HEK293T (cell line): ENCODE data around the gene POLN.

Experiments used
- CTCF ChIA-PET: fragments of 350-600 bp; formaldehyde crosslinking; extraction: SDS; loops from one replicate; lab custom pipeline; 2021; ENCODE audit warnings: antibody characterized with exemption, inconsistent platforms; lab: Yijun Ruan, JAX
- POLR2A ChIA-PET: fragments of 350-600 bp; formaldehyde crosslinking; extraction: SDS; loops from one replicate; lab custom pipeline; 2020; ENCODE audit warnings: antibody characterized with exemption, inconsistent platforms; lab: Yijun Ruan, JAX
- DNase-seq: peaks from one replicate; pipeline ENCODE4 v3.0.0; 2012; ENCODE audit warnings: mixed read lengths; ENCODE audit errors: extremely low spot score
- ARNT ChIP-seq: fragments of 450-650 bp; IDR thresholded peaks from 2 replicates; pipeline ENCODE4 v1.6.1; 2017; ENCODE audit warnings: mild to moderate bottlenecking
- BHLHE40 ChIP-seq: fragments of 450-650 bp; IDR thresholded peaks from 2 replicates; pipeline ENCODE4 v1.6.1; 2016; ENCODE audit warnings: mild to moderate bottlenecking, moderate library complexity, borderline replicate concordance
- CTBP1 ChIP-seq: fragments of 450-650 bp; IDR thresholded peaks from 2 replicates; pipeline ENCODE4 v1.6.1; 2016; ENCODE audit warnings: borderline replicate concordance
- ELF4 ChIP-seq: fragments of 450-650 bp; IDR thresholded peaks from 2 replicates; pipeline ENCODE4 v1.6.1; 2017; ENCODE audit warnings: antibody characterized with exemption
- FOXA1 ChIP-seq: fragments of 450-650 bp; IDR thresholded peaks from 2 replicates; pipeline ENCODE4 v1.6.1; 2016; ENCODE audit warnings: mild to moderate bottlenecking
- FOXK2 ChIP-seq: fragments of 450-650 bp; IDR thresholded peaks from 2 replicates; pipeline ENCODE4 v1.6.1; 2016; ENCODE audit warnings: mild to moderate bottlenecking
- FOXM1 ChIP-seq: fragments of 450-650 bp; IDR thresholded peaks from 2 replicates; pipeline ENCODE4 v1.6.1; 2017; ENCODE audit warnings: mild to moderate bottlenecking, borderline replicate concordance
- HDGF ChIP-seq: fragments of 450-650 bp; IDR thresholded peaks from 2 replicates; pipeline ENCODE4 v1.6.1; 2017; ENCODE audit warnings: antibody characterized with exemption, borderline replicate concordance
- L3MBTL2 ChIP-seq: fragments of 450-650 bp; conservative IDR thresholded peaks from 2 replicates; pipeline ENCODE4 v1.6.1; 2016; ENCODE audit warnings: mild to moderate bottlenecking
- LEF1 ChIP-seq: fragments of 450-650 bp; IDR thresholded peaks from 2 replicates; pipeline ENCODE4 v1.6.1; 2017; ENCODE audit warnings: mild to moderate bottlenecking, borderline replicate concordance
- NFRKB ChIP-seq: fragments of 450-650 bp; IDR thresholded peaks from 2 replicates; pipeline ENCODE4 v1.6.1; 2016; ENCODE audit warnings: mild to moderate bottlenecking, moderate library complexity
- PKNOX1 ChIP-seq: fragments of 450-650 bp; IDR thresholded peaks from 2 replicates; pipeline ENCODE4 v1.6.1; 2016
- SP1 ChIP-seq: fragments of 450-650 bp; IDR thresholded peaks from 2 replicates; pipeline ENCODE4 v1.6.1; 2017
- SUZ12 ChIP-seq: fragments of 450-650 bp; IDR thresholded peaks from 2 replicates; pipeline ENCODE4 v1.6.1; 2016; ENCODE audit warnings: mild to moderate bottlenecking
- TARDBP ChIP-seq: fragments of 450-650 bp; IDR thresholded peaks from 2 replicates; pipeline ENCODE4 v1.6.1; 2016
- ZNF384 ChIP-seq: fragments of 450-650 bp; IDR thresholded peaks from 2 replicates; pipeline ENCODE4 v1.6.1; 2016

Gene POLN

GRCh38 chr4:2186865-2187172 is 55.1 kb downstream of the POLN start:
- no peak for TF ChIP-seq LEF1
- no peak for TF ChIP-seq ZNF384
- TF ChIP-seq FOXK2: no peak
- TF ChIP-seq TARDBP: no peak
- TF ChIP-seq ARNT: no peak
- TF ChIP-seq CTBP1: no peak
- no peak for TF ChIP-seq FOXA1
- TF ChIP-seq HDGF: no peak
- ChIA-PET POLR2A (no interaction called here), CTCF (interaction anchor here (0.6 kb wide), 1 partner anchor 233 kb away, joined by 3 read pairs; no protein-coding TSS in a partner anchor)
- DNase-seq: no peak

- ChIA-PET POLR2A (no interaction called here), CTCF (interaction anchor here (0.6 kb wide), 1 partner anchor 232 kb away, joined by 3 read pairs; no protein-coding TSS in a partner anchor)
- no peak for TF ChIP-seq CTBP1
- TF ChIP-seq L3MBTL2: no peak
- no peak for TF ChIP-seq FOXK2
- no peak for TF ChIP-seq FOXA1
- TF ChIP-seq BHLHE40: no peak
- peak; percentile 46 for DNase-seq
These were observed 55.6 kb downstream of the POLN start for GRCh38 chr4:2186133-2186864.

GRCh38 chr4:2183394-2183793 is 58.5 kb downstream of the POLN start:
- TF ChIP-seq PKNOX1 (no peak), NFRKB (no peak), LEF1 (no peak), HDGF (no peak), BHLHE40 (no peak), CTBP1 (no peak), ELF4 (no peak), FOXA1 (no peak), SUZ12 (no peak), TARDBP (no peak)
- ChIA-PET POLR2A (no interaction called here), CTCF (interaction anchor here (0.9 kb wide), 1 partner anchor 11 kb away, joined by 3 read pairs; no protein-coding TSS in a partner anchor)
- DNase-seq: no peak

- CTCF ChIA-PET: interaction anchor here (0.9 kb wide), 1 partner anchor 11 kb away, joined by 3 read pairs; no protein-coding TSS in a partner anchor
- POLR2A ChIA-PET: no interaction called here
- no peak for DNase-seq
- no peak for TF ChIP-seq ELF4
- no peak for TF ChIP-seq ZNF384
- TF ChIP-seq SUZ12: no peak
- no peak for TF ChIP-seq FOXM1
These were observed 58.9 kb downstream of the POLN start for GRCh38 chr4:2182994-2183393.

- DNase-seq: no peak
- CTCF ChIA-PET: no interaction called here
- TF ChIP-seq TARDBP: no peak
- no peak for TF ChIP-seq FOXA1
- TF ChIP-seq BHLHE40: no peak
- no peak for TF ChIP-seq FOXK2
- TF ChIP-seq CTBP1: no peak
- TF ChIP-seq LEF1: no peak
- no peak for TF ChIP-seq ZNF384
- no peak for TF ChIP-seq ELF4
- no peak for TF ChIP-seq FOXM1
- no peak for TF ChIP-seq SUZ12
- TF ChIP-seq HDGF: no peak
- TF ChIP-seq NFRKB: no peak
- no peak for TF ChIP-seq PKNOX1
- no peak for TF ChIP-seq SP1
- TF ChIP-seq ARNT: no peak
- no peak for TF ChIP-seq L3MBTL2
- POLR2A ChIA-PET: no interaction called here
These were observed 61.5 kb downstream of the POLN start for GRCh38 chr4:2180410-2180809.

- POLR2A ChIA-PET: interaction anchor here (0.6 kb wide), 1 partner anchor 285 kb away, joined by 3 read pairs; no protein-coding TSS in a partner anchor
- TF ChIP-seq SUZ12 (no peak), FOXA1 (no peak), L3MBTL2 (no peak), ELF4 (no peak), ZNF384 (no peak), SP1 (no peak), NFRKB (no peak), LEF1 (no peak), FOXM1 (no peak), CTBP1 (no peak), FOXK2 (no peak), HDGF (no peak), ARNT (no peak), PKNOX1 (no peak)
- no peak for DNase-seq
- CTCF ChIA-PET: no interaction called here
These were observed 62.2 kb downstream of the POLN start for GRCh38 chr4:2179717-2180116.
